Panc1 (cell line): ENCODE data around the gene NDUFA11.

Source experiments
- CTCF ChIP-seq: fragments of 450-650 bp; IDR thresholded peaks from 2 replicates; pipeline ENCODE4 v1.5.1; 2017; ENCODE audit warnings: mild to moderate bottlenecking
- POLR2AphosphoS5 ChIP-seq: IDR thresholded peaks from 2 replicates; pipeline ENCODE4 v1.6.1; 2012; ENCODE audit warnings: mild to moderate bottlenecking, low read depth, low read length, moderate library complexity
- REST ChIP-seq, 2 experiments: IDR thresholded peaks; 2 replicates each; pipeline ENCODE4 v1.6.1; 2011 to 2012; ENCODE audit warnings: low read depth in 2 of 2, control low read depth in 1 of 2, low read length in 1 of 2, mild to moderate bottlenecking in 1 of 2, moderate library complexity in 1 of 2; ENCODE audit not compliant: insufficient read depth in 1 of 2
- SIN3A ChIP-seq: IDR thresholded peaks from 2 replicates; pipeline ENCODE4 v1.6.1; 2012; ENCODE audit warnings: low read depth, mild to moderate bottlenecking, low read length, moderate library complexity, borderline replicate concordance; ENCODE audit not compliant: insufficient read depth
- TCF7L2 ChIP-seq: IDR thresholded peaks from 2 replicates; pipeline ENCODE4 v1.6.1; 2011; ENCODE audit warnings: mild to moderate bottlenecking, low read depth, low read length, inconsistent platforms

- no peak for TF ChIP-seq POLR2AphosphoS5
- TF ChIP-seq CTCF = no peak
- TF ChIP-seq REST (IDR thresholded peaks at IDR 0.05; ENCODE audit: insufficient read depth in 1 of 2, low read depth in 2 of 2, low read length in 1 of 2) = no peak
- TF ChIP-seq SIN3A = no peak
- no peak for TF ChIP-seq TCF7L2
Measured at GRCh38 chr19:5927441-5927821, 23.8 kb upstream of the NDUFA11 start.
